ENCODE data around the gene IP6K3. TPM values are rescaled to one million over a fixed set of nuclear protein-coding genes. Genes with fewer than 3 reads are reported as not detected.

The IP6K3 gene
- total and polyA plus RNA-seq, 2 donors (not counting 1 experiment from before 2014, with no cell fraction given), result not detected

DNA sequence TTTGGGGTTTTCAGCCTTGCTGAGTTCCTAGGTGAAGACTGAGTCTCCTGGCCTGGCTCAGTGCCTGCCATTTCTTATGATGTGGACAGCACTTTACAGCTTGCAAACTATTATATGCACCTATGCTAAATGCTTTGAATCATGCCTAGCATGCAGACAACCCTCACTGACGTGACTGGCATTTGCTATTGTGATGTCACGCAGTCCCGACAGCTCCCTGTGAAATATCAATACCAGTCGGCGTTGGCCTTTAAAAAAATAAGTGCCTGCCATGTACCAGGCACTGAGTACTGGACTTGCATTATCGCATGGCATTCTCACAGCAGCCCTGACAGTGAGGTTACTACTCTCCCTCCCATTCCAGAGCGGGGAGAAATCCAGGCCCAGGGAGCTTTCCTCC is 70.7 kb downstream of the IP6K3 start:
- Histone ChIP-seq H3K9ac (ENCODE audit: low read length) (no peak overlapping the region), H3K4me1 (ENCODE audit: control insufficient read depth in 2 of 2, insufficient read depth in 2 of 2, low read length in 2 of 2) (peaks cover 0 to 11% of the 10 kb centered on the region in 2 donors), H3K4me2 (replicated peaks; ENCODE audit: low read depth, low read length, poor library complexity, severe bottlenecking) (no peak overlapping the region), H3K36me3 (replicated peaks in 1 of 2; ENCODE audit: control extremely low read depth in 1 of 2, control insufficient read depth in 1 of 2, extremely low read depth in 1 of 2, insufficient read depth in 2 of 2, low read length in 1 of 2) (peaks cover 0 to 83% of the 10 kb centered on the region in 2 experiments), H3K27ac (ENCODE audit: low read length in 2 of 2) (no peak overlapping the region), H3K4me3 (ENCODE audit: control extremely low read depth in 1 of 5, extremely low read depth in 1 of 5, insufficient read depth in 1 of 5, low read depth in 2 of 5, low read length in 4 of 5) (no peak overlapping the region), H3K27me3 (replicated peaks in 1 of 4; ENCODE audit: control extremely low read depth in 1 of 4, control insufficient read depth in 3 of 4, insufficient read depth in 4 of 4, low read length in 3 of 4) (no peaks in the 10 kb centered on the region), H3K9me3 (ENCODE audit: control extremely low read depth in 1 of 3, control insufficient read depth in 2 of 3, insufficient read depth in 1 of 3, low read length in 2 of 3) (peaks cover 0 to 3% (median 0%) of the 10 kb centered on the region in 3 donors), H3K79me2 (ENCODE audit: control insufficient read depth, insufficient read depth, low read length) (peaks cover 3% of the 10 kb centered on the region), H2AFZ (ENCODE audit: insufficient read depth, low read depth, low read length, poor library complexity, severe bottlenecking) (no peak overlapping the region), H4K20me1 (ENCODE audit: control insufficient read depth, insufficient read depth, low read length, poor library complexity, severe bottlenecking) (no peaks in the 10 kb centered on the region)
- H3K27me3 Mint-ChIP-seq, result no peaks in the 10 kb centered on the region
- intact Hi-C loops (cut with micrococcal nuclease), result no loop called here
- WGBS (ENCODE audit: insufficient coverage), result 97% methylated on average over 7 of the region's 7 CpGs
- ATAC-seq (ENCODE audit: low read depth) (no peak), DNase-seq (no peak)
- H3K27ac Mint-ChIP-seq, result no peak overlapping the region
- ChIA-PET POLR2A (no interaction called here), CTCF (interaction anchor here (0.9 kb wide), 1 partner anchor 83 kb away, joined by 3 read pairs; no protein-coding TSS in a partner anchor)
- H3K4me1 Mint-ChIP-seq, result peaks cover 16% of the 10 kb centered on the region
- no peaks in the 10 kb centered on the region for H3K9me3 Mint-ChIP-seq (ENCODE audit: insufficient read depth)
- no peak overlapping the region for H3K4me3 Mint-ChIP-seq
- TF ChIP-seq, protein P1, sequence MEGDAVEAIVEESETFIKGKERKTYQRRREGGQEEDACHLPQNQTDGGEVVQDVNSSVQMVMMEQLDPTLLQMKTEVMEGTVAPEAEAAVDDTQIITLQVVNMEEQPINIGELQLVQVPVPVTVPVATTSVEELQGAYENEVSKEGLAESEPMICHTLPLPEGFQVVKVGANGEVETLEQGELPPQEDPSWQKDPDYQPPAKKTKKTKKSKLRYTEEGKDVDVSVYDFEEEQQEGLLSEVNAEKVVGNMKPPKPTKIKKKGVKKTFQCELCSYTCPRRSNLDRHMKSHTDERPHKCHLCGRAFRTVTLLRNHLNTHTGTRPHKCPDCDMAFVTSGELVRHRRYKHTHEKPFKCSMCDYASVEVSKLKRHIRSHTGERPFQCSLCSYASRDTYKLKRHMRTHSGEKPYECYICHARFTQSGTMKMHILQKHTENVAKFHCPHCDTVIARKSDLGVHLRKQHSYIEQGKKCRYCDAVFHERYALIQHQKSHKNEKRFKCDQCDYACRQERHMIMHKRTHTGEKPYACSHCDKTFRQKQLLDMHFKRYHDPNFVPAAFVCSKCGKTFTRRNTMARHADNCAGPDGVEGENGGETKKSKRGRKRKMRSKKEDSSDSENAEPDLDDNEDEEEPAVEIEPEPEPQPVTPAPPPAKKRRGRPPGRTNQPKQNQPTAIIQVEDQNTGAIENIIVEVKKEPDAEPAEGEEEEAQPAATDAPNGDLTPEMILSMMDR (IDR thresholded peaks at IDR 0.05), result no peak

DNA sequence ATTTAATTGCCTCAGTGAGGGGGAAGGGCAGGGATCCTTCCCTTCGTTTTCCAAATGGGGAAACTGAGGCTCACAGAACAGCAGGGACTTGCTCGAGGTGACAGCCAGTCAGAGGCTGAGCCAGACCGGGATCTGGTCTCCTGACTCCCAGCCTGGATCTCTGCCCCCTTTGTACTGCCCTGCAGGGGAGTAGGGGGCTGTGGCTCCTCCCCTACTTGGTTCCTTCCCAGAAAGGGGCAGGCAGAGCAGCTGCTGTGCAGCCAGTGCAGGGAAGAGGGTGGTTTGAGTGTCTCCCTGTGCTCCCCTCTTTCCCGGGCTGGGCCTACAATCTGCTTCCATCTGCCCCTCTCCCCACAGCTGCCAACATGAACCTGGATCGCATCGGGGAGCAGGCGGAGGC is 72.9 kb downstream of the IP6K3 start:
- Histone ChIP-seq H3K79me2 (ENCODE audit: control insufficient read depth, insufficient read depth, low read length) (peaks cover 3% of the 10 kb centered on the region), H3K36me3 (replicated peaks in 1 of 2; ENCODE audit: control extremely low read depth in 1 of 2, control insufficient read depth in 1 of 2, extremely low read depth in 1 of 2, insufficient read depth in 2 of 2, low read length in 1 of 2) (peaks cover 0 to 83% of the 10 kb centered on the region in 2 experiments), H2AFZ (ENCODE audit: insufficient read depth, low read depth, low read length, poor library complexity, severe bottlenecking) (no peak overlapping the region), H3K27ac (ENCODE audit: low read length in 2 of 2) (no peak overlapping the region), H3K9ac (ENCODE audit: low read length) (no peak overlapping the region), H4K20me1 (ENCODE audit: control insufficient read depth, insufficient read depth, low read length, poor library complexity, severe bottlenecking) (no peaks in the 10 kb centered on the region), H3K4me3 (ENCODE audit: control extremely low read depth in 1 of 5, extremely low read depth in 1 of 5, insufficient read depth in 1 of 5, low read depth in 2 of 5, low read length in 4 of 5) (no peak overlapping the region), H3K27me3 (replicated peaks in 1 of 4; ENCODE audit: control extremely low read depth in 1 of 4, control insufficient read depth in 3 of 4, insufficient read depth in 4 of 4, low read length in 3 of 4) (no peaks in the 10 kb centered on the region), H3K4me2 (replicated peaks; ENCODE audit: low read depth, low read length, poor library complexity, severe bottlenecking) (no peak overlapping the region), H3K9me3 (ENCODE audit: control extremely low read depth in 1 of 3, control insufficient read depth in 2 of 3, insufficient read depth in 1 of 3, low read length in 2 of 3) (peaks cover 0 to 3% (median 0%) of the 10 kb centered on the region in 3 donors), H3K4me1 (ENCODE audit: control insufficient read depth in 2 of 2, insufficient read depth in 2 of 2, low read length in 2 of 2) (peaks cover 0 to 15% of the 10 kb centered on the region in 2 donors)
- Mint-ChIP-seq H3K27me3 (no peaks in the 10 kb centered on the region), H3K27ac (no peak overlapping the region), H3K4me1 (peaks cover 20% of the 10 kb centered on the region), H3K9me3 (ENCODE audit: insufficient read depth) (no peaks in the 10 kb centered on the region), H3K4me3 (no peak overlapping the region)
- TF ChIP-seq, protein P1 (IDR thresholded peaks at IDR 0.05), result no peak
- TF ChIP-seq EZH2 (IDR thresholded peaks at IDR 0.05; ENCODE audit: borderline replicate concordance, insufficient read depth, low read depth, low read length, poor library complexity, severe bottlenecking), result no peak
- ATAC-seq (ENCODE audit: low read depth) (no peak), DNase-seq (no peak)
- POLR2A ChIA-PET, result no interaction called here
- CTCF ChIA-PET, result interaction anchor here (1.0 to 1.4 kb wide), 2 partner anchors 27 to 66 kb away, joined by 3 to 6 read pairs; no protein-coding TSS in a partner anchor
- WGBS (ENCODE audit: insufficient coverage), result 96% methylated on average over 3 of the region's 7 CpGs
- intact Hi-C loops (cut with micrococcal nuclease), result no loop called here
